ENCODE measurements around the gene PDGFRB.

The PDGFRB gene

DNA sequence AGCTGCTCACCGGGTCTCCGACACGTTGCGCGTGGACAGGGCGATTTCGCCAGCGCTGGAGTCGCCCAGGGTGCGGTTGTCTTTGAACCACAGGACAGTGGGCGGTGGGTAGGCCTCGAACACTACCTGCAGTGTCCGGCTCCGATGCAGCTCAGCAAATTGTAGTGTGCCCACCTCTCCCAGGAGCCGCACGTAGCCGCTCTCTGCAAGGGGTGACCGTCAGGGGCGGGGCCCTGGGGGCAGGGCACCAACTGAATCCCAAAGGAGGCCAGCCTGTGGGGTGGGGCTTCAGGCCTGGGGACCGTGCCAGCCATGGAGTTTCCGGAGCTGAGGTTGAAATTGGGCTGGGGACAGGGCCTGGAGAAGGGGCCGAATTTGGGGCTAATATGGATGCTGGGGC lies 22.9 kb downstream of the PDGFRB start:
- TF ChIP-seq MAX (IDR thresholded peaks at IDR 0.05), result no peak
- TF ChIP-seq TEAD4 (IDR thresholded peaks at IDR 0.05), result no peak
- TF ChIP-seq RAD21 (IDR thresholded peaks at IDR 0.05; ENCODE audit: low read depth), result no peak
- no peak for TF ChIP-seq CEBPB (IDR thresholded peaks at IDR 0.05)

- TF ChIP-seq TCF12 (IDR thresholded peaks at IDR 0.05; ENCODE audit: low read depth), result no peak
- no peak for TF ChIP-seq TEAD4 (IDR thresholded peaks at IDR 0.05)
- TF ChIP-seq REST (IDR thresholded peaks at IDR 0.05; ENCODE audit: low read depth), result no peak
- TF ChIP-seq CEBPB (IDR thresholded peaks at IDR 0.05), result no peak
- TF ChIP-seq FOXM1 (IDR thresholded peaks at IDR 0.05; ENCODE audit: borderline replicate concordance, low read depth), result no peak
- no peak for TF ChIP-seq NFIC (IDR thresholded peaks at IDR 0.05)
- TF ChIP-seq TAF1 (IDR thresholded peaks at IDR 0.05; ENCODE audit: low read depth), result no peak
- TF ChIP-seq CREB1 (IDR thresholded peaks at IDR 0.05; ENCODE audit: low read depth), result no peak
- no peak for TF ChIP-seq MAX (IDR thresholded peaks at IDR 0.05)
- no peak for TF ChIP-seq EP300 (IDR thresholded peaks at IDR 0.05; ENCODE audit: borderline replicate concordance)
- TF ChIP-seq EGR1 (IDR thresholded peaks at IDR 0.05), result no peak
- TF ChIP-seq ZBTB7A (IDR thresholded peaks at IDR 0.05; ENCODE audit: low read depth), result no peak
- TF ChIP-seq RAD21 (IDR thresholded peaks at IDR 0.05; ENCODE audit: low read depth), result no peak
Observed at GRCh38 chr5:150131978-150132694, 23.5 kb downstream of the PDGFRB start.

- TF ChIP-seq NFIC (IDR thresholded peaks at IDR 0.05) (no peak), EP300 (IDR thresholded peaks at IDR 0.05; ENCODE audit: borderline replicate concordance) (no peak), RAD21 (IDR thresholded peaks at IDR 0.05; ENCODE audit: low read depth) (no peak), CEBPB (IDR thresholded peaks at IDR 0.05) (no peak), TAF1 (IDR thresholded peaks at IDR 0.05; ENCODE audit: low read depth) (no peak), TEAD4 (IDR thresholded peaks at IDR 0.05) (no peak), CREB1 (IDR thresholded peaks at IDR 0.05; ENCODE audit: low read depth) (no peak), ZBTB7A (IDR thresholded peaks at IDR 0.05; ENCODE audit: low read depth) (no peak), FOXM1 (IDR thresholded peaks at IDR 0.05; ENCODE audit: borderline replicate concordance, low read depth) (no peak)
Observed at GRCh38 chr5:150131461-150131860, 24.2 kb downstream of the PDGFRB start.

- TF ChIP-seq NFIC (IDR thresholded peaks at IDR 0.05), result no peak
- no peak for TF ChIP-seq MAX (IDR thresholded peaks at IDR 0.05)
- TF ChIP-seq FOXM1 (IDR thresholded peaks at IDR 0.05; ENCODE audit: borderline replicate concordance, low read depth), result no peak
- no peak for TF ChIP-seq REST (IDR thresholded peaks at IDR 0.05; ENCODE audit: low read depth)
- no peak for TF ChIP-seq ZBTB7A (IDR thresholded peaks at IDR 0.05; ENCODE audit: low read depth)
- TF ChIP-seq RAD21 (IDR thresholded peaks at IDR 0.05; ENCODE audit: low read depth), result no peak
- no peak for TF ChIP-seq CREB1 (IDR thresholded peaks at IDR 0.05; ENCODE audit: low read depth)
Observed at GRCh38 chr5:150130493-150130922, 25.1 kb downstream of the PDGFRB start.

DNA sequence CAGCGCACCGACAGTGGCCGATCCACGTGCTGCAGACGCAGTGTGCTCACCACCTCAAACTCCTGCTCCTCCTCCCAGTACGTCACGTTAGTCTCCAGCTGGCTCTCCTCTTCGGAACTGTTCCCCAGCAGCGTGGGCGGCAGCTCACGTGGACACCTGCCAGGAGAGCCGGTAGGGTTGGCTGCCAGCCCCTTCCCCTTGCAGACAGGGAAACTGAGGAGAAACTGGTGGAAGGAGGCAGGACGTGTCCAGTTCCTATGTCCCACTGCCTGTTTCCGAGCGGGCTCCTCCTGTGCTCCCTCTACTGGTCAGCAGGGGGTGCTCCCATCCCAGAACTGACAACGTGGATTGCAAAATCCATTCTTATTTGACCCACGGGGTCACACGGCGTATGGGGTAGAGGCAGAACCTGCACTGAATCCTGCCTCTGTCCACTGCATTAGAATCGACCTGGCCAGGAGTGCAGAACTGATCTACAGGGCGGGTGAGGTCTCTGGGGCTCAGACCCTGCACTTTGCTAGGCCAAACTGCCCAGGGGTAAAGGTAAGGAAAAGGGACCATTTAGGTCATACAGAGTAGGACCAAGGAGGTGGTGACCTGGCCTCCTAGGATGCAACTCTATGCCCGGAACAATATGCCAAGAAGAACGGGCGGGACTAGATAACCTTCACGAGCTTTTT lies 25.7 kb downstream of the PDGFRB start:
- TF ChIP-seq CEBPB (IDR thresholded peaks at IDR 0.05) (peak; percentile 96), TCF12 (IDR thresholded peaks at IDR 0.05; ENCODE audit: low read depth) (no peak; the same call in 1 of the 2 replicates), MAX (IDR thresholded peaks at IDR 0.05) (peak; percentile 89), RAD21 (IDR thresholded peaks at IDR 0.05; ENCODE audit: low read depth) (peak; percentile 89), USF1 (IDR thresholded peaks at IDR 0.05) (peak; percentile 4; the same call in 1 of the 2 replicates), EGR1 (IDR thresholded peaks at IDR 0.05) (peak; percentile 69), FOXM1 (IDR thresholded peaks at IDR 0.05; ENCODE audit: borderline replicate concordance, low read depth) (no peak)

- no peak for TF ChIP-seq TEAD4 (IDR thresholded peaks at IDR 0.05)
- TF ChIP-seq EGR1 (IDR thresholded peaks at IDR 0.05), result no peak
- no peak for TF ChIP-seq TAF1 (IDR thresholded peaks at IDR 0.05; ENCODE audit: low read depth)
- no peak for TF ChIP-seq NFIC (IDR thresholded peaks at IDR 0.05)
- no peak for TF ChIP-seq FOXM1 (IDR thresholded peaks at IDR 0.05; ENCODE audit: borderline replicate concordance, low read depth)
- no peak for TF ChIP-seq CREB1 (IDR thresholded peaks at IDR 0.05; ENCODE audit: low read depth)
- no peak for TF ChIP-seq MAX (IDR thresholded peaks at IDR 0.05)
- no peak for TF ChIP-seq USF1 (IDR thresholded peaks at IDR 0.05)
Observed at GRCh38 chr5:150129454-150129812, 26.2 kb downstream of the PDGFRB start.
